GM21526 (cell line): ENCODE results near the gene SEBOX.
A peak's percentile ranks its signal among the peaks of the same experiment; 100 is the strongest.

Source experiments
- ATAC-seq: cut with Tn5 transposase; IDR thresholded peaks from one replicate; pipeline ENCODE4 v1.9.1; 2021; ENCODE audit warnings: moderate library complexity; ENCODE audit not compliant: unreplicated experiment, low FRiP score

SEBOX gene

DNA sequence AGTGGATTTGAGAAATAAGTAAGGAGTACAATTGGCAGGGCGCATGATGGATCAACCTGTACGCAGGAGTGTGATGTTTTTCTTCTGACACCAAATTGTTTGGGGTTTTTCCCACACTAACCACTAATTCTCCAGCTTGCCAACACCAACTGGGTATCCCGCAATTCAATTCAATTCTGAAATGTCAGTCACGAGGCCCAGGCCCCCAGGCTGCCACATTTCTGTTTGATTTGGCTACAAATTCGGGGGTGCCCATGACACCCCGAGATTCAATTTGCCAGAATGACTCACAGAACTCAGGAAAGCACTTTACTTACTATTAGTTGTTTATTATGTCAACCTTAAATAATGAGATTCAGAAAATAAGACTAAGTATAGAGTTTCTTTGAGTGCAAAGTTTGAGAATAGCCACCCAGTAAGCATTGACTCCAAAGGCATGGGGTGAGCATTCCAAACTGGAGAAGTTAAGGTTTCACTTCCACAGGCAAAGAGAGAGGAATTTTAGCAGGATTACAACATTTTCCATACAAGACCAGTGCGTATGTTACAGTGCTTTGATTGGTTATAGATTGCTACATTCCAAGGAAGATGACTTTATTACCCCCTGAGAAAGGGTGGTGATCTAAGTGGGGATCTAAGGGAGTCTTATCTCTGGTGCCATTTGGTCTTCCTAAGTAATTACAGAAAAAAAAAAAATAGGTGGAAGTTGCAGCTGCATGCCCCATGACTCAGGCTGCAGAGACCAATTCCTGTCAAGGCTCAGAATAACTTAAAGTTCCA, 29.5 kb upstream of the SEBOX start:
- ATAC-seq = no peak

DNA sequence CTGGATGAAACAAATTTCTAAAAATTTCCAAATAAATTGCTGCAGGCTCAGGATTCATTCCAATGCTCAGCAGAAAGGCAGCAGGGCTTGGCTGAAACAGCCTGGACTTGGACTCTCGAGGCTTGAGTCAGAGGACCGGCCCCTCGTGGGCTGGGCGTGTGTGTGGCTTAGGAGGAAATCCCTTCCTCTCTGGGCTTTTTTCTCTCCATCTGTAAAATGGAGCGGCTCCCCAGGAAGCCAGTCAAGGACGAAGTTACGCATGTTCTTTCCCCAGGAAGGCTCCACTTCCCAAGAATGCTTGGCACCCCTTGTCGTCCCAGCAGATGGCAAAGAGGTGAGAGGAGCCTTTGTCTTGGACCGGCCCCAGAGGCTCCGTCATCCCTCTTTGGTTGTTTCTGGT, 27.5 kb upstream of the SEBOX start:
- no peak for ATAC-seq

DNA sequence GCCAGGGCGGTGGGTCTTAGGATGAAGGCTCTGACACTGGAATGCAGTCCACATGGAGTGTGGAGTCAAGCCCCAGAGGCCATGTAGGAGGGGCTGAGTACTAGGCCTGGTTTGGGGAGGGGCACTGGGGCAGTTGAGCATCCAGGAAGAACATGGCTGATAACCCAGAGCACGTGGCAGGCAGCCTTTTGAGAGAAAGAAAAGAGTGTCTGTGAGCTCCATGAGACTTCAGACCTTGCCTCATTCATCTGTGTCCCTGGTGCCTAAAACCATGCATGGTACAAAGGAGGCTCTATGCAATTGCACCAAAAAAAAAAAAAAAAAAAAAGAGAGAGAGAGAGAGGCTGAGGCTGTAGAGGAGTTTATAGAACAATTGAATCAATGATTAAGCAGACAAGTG, 26.4 kb upstream of the SEBOX start:
- no peak for ATAC-seq

DNA sequence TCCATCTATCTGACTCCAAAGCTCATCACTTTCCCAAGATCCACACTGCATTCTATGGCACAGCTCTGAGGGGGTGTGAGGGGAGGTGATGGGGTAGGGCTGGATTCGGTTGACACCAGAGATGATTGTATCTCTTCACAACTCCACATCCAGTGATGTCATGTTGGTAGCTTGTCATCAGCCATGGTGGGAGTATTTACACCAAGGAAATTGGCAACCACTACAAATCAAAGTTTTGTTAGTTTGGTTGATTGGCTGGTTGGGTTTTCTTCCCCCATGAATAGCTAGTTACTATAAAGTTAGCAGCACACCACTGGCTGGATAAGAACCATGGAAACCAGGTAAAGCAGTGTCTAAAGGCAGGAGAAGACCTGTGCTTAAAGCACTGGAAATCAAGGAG, 26.0 kb upstream of the SEBOX start:
- no peak for ATAC-seq

DNA sequence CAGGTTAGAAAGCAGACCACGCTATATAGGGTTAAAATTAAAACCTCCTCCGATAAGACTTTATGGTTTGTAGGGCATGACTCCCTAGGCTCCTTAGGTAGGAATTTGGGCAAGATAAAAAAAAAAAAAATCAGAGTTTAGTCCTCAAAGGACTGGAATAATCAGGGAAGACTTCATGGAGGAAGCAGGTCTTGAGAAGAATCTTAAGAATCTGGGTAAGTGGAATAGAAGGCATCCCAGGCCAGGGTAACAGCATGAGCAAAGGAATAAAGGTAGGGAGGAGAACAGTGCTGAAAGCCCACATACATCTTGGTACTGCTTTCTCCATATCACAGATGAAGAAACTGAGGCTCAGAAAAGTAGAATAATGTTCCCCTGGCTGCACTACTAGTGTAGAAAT, 25.6 kb upstream of the SEBOX start:
- no peak for ATAC-seq

DNA sequence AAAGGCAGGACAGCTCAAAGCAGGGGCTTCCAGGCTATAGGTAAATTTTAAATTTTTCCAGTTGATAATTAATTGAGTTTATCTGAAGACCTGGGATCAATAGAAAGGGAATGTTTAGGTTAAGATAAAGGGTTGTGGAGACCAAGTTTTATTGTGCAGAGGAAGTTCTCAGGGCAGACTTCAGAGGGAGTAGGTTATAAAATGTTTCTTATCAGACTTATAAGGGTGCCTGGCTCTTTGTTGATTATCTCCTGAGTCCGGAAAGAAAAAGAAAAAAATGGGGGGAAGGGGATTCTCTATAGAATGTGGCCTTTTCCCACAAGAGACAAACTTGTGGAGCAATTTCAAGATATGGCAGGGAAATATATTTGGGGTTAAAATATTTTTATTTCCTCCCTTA, 25.1 kb upstream of the SEBOX start:
- ATAC-seq = no peak

DNA sequence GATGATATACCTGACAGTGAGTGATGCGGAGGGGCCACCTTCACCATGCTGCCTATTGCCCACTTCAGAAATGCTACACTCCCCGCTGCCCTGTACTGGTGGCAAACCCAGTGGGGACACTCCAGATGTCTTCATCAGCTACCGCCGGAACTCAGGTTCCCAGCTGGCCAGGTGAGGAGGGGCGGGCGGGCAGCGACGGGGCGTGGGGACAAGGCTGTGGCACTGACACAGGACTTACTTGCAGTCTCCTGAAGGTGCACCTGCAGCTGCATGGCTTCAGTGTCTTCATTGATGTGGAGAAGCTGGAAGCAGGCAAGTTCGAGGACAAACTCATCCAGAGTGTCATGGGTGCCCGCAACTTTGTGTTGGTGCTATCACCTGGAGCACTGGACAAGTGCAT, 23.1 kb upstream of the SEBOX start:
- ATAC-seq = no peak

DNA sequence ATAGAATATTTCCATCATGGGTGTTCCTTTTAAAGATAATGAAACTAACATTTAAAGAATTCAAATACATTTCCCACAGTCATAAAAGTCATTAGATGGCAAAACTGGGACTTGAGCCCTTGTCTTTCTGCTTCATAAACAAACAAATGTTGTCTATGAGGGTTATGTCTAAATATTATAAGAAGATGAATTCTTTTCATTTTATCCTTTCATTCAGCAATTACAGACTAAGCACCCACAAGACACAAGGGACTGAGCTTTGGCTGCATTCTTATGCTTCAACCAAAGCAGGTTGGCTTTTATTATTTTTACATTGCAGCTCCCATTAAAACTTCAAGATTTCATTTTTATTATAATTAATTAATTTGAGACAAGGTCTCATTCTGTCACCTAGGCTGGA, 21.4 kb upstream of the SEBOX start:
- no peak for ATAC-seq

DNA sequence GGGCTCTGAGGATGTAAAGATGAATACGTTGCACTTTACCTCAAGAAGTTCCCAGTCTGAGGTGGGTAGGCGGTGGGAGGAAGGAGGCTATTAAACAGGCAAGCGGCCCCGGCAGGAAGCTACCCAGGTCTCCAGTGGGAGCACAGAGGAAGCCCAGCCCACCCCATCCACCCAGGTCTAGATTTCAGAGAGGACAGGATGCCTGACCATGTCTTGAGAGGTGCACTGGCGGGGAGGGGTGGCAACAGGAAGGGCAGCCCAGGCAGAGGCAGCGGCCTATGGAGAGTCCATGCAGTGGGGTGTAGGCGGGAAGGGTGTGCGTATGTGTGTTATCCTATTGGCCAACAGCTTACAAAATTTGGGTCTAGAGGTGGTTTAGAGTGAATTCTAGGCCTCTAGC, 20.4 kb upstream of the SEBOX start:
- no peak for ATAC-seq

DNA sequence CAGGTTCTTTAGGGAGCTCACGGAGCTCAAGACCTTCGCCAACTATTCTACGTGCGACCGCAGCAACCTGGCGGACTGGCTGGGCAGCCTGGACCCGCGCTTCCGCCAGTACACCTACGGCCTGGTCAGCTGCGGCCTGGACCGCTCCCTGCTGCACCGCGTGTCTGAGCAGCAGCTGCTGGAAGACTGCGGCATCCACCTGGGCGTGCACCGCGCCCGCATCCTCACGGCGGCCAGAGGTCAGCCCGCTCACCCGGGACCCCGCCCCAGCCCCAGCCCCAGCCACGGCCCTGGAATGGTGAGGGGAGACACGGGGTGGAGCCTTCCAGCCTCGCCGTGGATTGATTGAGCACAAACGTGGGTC, 20.0 kb upstream of the SEBOX start:
- ATAC-seq = no peak

DNA sequence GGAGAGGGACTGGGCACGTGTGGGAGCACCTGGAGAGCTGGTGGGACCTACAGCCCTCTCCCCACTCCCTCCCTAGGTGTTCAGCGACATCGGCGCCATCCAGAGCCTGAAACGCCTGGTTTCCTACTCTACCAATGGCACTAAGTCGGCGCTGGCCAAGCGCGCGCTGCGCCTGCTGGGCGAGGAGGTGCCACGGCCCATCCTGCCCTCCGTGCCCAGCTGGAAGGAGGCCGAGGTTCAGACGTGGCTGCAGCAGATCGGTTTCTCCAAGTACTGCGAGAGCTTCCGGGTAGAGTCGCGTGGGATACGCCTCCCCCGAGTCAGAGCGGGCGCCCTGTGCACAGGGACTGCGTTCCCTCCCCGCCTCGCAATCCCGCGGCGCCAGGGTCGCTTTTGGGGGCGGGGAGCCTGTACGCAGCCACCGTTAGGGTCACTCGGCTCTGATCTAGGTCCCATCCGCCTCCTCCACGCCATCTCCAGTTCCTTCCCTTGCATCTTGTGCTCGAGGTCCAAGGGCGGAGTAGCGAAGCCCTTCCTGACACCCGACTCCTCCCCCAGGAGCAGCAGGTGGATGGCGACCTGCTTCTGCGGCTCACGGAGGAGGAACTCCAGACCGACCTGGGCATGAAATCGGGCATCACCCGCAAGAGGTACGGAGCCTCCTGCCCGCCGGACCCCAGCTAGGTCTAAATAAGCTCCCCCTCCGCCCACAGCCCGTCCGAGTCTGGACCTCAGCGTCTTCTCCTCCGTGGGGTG, 19.5 kb upstream of the SEBOX start:
- ATAC-seq = peak; percentile 51

DNA sequence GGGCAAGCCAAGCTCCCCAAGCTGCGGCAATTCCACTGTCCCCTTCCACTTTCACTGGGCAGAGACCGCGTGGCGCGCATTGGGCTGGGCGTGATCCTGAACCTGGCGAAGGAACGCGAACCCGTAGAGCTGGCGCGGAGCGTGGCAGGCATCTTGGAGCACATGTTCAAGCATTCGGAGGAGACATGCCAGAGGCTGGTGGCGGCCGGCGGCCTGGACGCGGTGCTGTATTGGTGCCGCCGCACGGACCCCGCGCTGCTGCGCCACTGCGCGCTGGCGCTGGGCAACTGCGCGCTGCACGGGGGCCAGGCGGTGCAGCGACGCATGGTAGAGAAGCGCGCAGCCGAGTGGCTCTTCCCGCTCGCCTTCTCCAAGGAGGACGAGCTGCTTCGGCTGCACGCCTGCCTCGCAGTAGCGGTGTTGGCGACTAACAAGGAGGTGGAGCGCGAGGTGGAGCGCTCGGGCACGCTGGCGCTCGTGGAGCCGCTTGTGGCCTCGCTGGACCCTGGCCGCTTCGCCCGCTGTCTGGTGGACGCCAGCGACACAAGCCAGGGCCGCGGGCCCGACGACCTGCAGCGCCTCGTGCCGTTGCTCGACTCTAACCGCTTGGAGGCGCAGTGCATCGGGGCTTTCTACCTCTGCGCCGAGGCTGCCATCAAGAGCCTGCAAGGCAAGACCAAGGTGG, 16.3 kb upstream of the SEBOX start:
- no peak for ATAC-seq

DNA sequence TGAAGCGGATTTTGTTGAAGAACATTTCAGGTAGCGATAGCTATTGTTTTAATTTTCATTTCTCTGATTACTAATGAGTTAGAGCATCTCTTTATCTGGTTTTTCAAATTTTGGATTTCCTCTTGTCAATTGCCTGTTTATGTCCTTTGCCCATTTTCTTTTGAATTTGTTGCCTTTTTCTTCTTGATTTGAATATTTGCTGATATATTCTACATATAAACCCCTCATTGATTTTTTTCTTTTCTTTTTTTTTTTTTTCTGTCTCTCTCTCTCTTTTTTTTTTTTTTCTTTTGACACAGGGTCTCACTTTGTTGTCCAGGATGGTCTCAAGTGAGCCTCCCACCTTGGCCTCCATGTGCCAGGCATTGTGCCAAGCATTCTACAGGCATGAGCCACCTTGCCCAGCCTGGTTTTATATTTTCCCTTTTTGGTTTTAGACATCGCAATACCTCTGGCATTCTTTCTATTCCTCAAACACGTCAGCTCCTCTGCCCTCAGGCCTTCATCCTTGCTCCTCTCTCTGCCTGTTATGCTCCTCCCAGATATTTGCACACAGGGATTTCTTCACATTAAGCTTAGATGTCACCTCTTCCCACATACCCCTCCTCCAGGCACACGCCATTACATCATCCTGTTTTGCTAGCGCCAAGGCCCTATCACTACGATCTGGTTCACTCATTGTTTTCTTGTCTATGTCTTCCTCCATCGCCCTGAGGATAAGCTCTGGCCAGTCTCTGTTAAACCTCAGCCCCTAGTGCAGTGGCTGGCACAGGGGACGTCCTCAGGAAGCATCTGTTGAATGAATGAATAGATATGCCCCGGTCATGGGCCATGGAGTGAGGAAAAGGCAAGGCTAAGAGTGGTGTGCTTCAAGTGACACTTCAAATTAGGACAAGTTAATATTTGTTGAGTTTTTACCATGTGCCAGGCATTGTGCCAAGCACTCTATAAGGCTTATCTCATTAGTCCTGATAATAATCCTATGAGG, 15.1 kb upstream of the SEBOX start:
- no peak for ATAC-seq

DNA sequence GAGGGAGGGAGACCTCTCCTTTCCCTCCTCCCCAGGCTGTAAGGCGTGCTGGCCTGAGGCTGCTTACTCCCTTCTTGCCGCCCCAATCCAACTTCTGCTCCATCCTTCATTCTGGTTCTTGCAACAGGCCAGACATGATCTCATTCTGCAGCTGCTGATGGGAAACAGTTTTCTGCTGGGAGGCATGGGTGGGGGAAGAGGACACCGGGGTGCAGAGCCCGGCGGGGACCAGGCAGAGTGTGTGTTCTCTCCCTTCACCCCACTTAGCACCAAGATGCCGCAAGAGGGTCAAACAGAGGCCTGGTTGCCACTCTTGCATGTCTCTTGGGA, 7.9 kb upstream of the SEBOX start:
- no peak for ATAC-seq

DNA sequence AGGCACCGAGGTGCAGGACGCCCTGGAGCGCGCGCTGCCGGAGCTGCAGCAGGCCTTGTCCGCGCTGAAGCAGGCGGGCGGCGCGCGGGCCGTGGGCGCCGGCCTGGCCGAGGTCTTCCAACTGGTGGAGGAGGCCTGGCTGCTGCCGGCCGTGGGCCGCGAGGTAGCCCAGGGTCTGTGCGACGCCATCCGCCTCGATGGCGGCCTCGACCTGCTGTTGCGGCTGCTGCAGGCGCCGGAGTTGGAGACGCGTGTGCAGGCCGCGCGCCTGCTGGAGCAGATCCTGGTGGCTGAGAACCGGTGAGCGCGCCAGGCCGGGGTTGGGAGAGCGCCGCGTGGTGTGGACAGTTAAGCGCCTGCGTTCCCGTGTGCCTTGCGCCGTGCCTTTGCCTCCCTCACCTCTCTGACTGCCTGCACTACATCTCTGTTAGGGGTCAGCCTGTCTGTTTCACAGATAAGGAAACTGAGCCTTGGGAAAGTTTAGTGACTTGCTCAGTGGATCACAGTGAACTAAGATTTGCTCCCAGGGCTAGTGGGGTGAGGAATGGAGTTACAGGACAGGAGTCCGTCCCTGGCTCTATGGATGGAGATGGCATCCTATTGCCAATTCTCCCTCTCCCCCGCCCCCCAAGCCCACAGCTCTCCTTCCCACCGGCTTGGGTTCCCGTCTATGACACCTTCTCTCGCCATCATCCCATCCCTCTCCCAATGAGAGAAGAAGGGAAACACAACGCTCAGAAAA, 7.4 kb upstream of the SEBOX start:
- ATAC-seq = peak; percentile 15

DNA sequence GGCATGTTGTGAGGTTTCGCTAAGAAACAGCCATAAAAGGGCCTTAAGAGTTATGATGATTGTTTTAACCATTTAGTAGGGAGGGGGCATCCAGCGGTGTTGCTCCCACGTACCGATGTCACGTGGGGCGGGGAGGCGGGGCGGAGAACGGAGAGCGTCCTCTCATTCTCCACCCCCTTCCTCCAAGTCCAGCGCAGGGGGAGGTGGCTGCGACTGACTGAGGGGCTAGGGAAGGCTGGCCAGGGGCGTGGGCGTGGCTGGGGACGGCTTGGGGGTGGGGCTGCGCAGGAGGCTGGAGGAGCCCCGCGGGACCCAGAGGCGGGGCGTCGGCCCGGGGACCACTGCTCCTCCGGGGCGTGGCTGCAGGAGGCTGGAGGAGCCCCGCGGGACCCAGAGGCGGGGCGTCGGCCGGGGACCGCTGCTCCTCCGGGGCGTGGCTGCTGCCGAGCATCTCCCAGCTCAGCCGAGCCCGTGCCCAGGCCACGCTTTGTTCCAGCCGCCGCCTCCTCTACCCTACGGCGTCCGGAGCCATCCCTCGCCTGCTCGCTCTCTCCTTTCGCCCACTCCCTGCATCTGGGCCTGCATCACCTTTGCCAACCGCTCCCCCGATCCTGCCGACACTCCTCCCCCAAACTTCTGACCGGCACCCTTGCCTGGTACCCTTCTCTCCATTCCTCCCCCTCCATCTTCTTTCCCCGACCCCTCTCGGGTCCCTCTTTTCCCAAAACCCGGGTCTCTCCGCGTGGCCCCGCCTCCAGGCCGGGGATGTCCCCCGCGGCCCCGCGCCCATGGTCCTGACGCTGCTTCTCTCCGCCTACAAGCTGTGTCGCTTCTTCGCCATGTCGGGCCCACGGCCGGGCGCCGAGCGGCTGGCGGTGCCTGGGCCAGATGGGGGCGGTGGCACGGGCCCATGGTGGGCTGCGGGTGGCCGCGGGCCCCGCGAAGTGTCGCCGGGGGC, 6.5 kb upstream of the SEBOX start, which contains the start of gene SARM1:
Gene SARM1, plus strand, starts transcription at position 450 of the 958 bp plus-strand sequence. Its CDS starts 339 bp downstream, at position 789.
- peak; percentile 63 for ATAC-seq

DNA sequence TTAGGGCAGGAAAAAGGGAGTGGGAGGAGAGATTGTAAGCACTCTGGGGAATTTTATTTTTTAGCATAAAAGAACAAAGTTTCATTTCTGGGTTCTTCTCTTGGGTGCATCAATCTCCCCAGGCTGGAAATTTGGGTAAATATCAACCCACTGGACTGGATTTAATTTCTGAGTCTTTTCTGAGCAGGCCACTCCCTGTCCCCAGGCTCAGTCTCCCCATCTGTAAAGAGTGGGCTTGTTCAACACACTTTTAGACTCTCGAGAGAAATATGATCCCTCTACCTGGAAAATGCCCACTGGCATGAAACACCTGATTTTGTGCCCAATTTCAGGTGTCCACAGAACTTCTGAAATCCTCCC, 5.7 kb upstream of the SEBOX start:
- no peak for ATAC-seq

DNA sequence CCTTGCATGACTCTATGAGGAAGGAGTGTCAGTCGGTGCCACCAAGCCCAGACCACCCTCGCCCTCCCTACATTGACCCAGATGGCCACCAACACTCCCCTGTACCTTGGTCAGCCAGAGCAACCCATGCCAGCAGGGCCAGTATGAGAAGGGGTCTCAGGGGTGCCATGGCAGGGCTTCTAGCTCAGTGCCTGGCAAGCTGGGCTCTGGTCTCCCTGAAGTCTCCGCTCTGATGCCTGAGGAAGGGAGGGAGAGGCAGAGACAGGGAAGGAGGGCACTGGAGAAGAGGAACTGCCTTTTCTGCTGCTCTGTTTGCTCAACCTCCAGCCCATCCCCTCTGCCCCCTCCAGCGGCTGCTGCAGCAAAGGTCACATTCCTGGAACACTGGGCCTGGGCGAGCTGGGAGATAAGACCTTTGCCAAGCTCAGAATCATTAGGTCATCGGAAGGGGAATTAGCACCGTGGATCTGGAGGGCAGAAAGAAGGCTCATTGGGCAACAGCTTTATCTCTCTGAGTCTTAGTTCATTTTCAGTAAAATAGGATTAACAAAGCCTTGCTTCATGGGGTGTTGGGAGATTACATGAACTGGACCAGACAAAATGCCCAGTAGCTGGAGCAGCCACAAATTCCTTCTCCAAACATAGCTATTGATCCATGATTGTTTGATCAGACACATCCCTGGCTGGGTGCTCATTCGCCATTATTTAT, 5.2 kb upstream of the SEBOX start, which contains the start of gene VTN:
Gene VTN, minus strand, starts transcription at position 273 of the 709 bp plus-strand sequence. Its CDS starts 104 bp downstream, at position 169.
- ATAC-seq = no peak
